ENCODE results near the gene SOX21. TPM values are rescaled to one million over a fixed set of nuclear protein-coding genes. Genes with fewer than 3 reads are reported as not detected.

SOX21 gene
- total RNA-seq, 3 donors from 2014 or later (not counting 1 experiment from before 2014, with no cell fraction given), result not detected

DNA sequence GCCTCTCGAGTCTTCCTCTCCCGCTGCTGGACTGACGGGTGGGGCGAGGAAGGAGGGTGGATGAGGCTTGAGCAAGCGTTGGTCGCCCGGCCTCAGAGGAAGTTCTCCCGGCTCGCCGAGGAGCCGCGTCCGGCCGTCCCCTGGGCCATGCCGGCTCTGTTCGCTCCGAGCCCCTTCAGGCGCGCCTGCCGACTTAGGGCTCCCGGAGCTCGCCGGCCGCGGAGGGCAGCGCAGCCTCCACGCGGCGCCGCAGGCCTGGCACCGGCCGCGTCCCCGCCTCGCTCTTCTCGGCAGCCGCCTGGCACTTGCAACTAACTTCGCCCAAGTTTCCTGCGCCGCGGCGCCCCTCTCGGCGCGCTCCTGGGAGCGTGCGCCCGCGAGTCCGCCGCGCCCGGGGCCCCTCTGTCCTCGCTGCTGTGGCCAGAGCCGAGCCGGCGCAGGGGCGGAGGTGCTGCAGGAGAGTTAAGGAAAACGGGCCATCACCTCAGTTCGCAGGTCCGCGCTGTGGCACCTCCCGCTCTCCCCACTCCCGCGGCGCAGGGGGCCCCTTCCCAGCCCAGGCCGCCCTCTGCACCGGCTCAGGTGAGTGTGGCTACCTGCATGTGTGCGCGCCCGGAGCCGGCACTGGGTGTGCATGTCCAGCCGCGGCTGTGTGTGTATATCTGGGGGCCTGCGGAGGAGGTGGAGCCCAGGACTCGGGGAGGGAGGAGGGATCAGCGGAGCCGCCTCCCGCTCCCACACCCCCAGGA, 641 bp upstream of the SOX21 start:
- H3K9me3 Mint-ChIP-seq, result no peaks in the 10 kb centered on the region
- Histone ChIP-seq H3K4me3 (ENCODE audit: low read length) (no peak overlapping the region), H3K27ac (ENCODE audit: low read length) (no peak overlapping the region), H3K9me3 (ENCODE audit: control insufficient read depth, insufficient read depth, low read length) (no peaks in the 10 kb centered on the region), H3K27me3 (ENCODE audit: control insufficient read depth, insufficient read depth, low read length) (peaks cover 32% of the 10 kb centered on the region), H3K36me3 (ENCODE audit: control insufficient read depth, insufficient read depth, low read length) (no peaks in the 10 kb centered on the region), H3K4me1 (ENCODE audit: control insufficient read depth, insufficient read depth, low read length) (peaks cover 12% of the 10 kb centered on the region)
- intact Hi-C loops (cut with micrococcal nuclease), result no loop called here
- ATAC-seq (no peak), DNase-seq (no peak)
- peaks cover 41 to 69% of the 10 kb centered on the region in 2 donors for H3K27me3 Mint-ChIP-seq (ENCODE audit: low read depth in 2 of 2)
- no peak overlapping the region for H3K27ac Mint-ChIP-seq
- peaks cover under 1% of the 10 kb centered on the region in 2 donors for H3K4me1 Mint-ChIP-seq
- H3K36me3 Mint-ChIP-seq, result no peaks in the 10 kb centered on the region
- TF ChIP-seq, protein P1, sequence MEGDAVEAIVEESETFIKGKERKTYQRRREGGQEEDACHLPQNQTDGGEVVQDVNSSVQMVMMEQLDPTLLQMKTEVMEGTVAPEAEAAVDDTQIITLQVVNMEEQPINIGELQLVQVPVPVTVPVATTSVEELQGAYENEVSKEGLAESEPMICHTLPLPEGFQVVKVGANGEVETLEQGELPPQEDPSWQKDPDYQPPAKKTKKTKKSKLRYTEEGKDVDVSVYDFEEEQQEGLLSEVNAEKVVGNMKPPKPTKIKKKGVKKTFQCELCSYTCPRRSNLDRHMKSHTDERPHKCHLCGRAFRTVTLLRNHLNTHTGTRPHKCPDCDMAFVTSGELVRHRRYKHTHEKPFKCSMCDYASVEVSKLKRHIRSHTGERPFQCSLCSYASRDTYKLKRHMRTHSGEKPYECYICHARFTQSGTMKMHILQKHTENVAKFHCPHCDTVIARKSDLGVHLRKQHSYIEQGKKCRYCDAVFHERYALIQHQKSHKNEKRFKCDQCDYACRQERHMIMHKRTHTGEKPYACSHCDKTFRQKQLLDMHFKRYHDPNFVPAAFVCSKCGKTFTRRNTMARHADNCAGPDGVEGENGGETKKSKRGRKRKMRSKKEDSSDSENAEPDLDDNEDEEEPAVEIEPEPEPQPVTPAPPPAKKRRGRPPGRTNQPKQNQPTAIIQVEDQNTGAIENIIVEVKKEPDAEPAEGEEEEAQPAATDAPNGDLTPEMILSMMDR (IDR thresholded peaks at IDR 0.05), result no peak
- under 1% methylated on average over 74 of the region's 79 CpGs for WGBS (ENCODE audit: insufficient coverage)
- no peak overlapping the region for H3K4me3 Mint-ChIP-seq

DNA sequence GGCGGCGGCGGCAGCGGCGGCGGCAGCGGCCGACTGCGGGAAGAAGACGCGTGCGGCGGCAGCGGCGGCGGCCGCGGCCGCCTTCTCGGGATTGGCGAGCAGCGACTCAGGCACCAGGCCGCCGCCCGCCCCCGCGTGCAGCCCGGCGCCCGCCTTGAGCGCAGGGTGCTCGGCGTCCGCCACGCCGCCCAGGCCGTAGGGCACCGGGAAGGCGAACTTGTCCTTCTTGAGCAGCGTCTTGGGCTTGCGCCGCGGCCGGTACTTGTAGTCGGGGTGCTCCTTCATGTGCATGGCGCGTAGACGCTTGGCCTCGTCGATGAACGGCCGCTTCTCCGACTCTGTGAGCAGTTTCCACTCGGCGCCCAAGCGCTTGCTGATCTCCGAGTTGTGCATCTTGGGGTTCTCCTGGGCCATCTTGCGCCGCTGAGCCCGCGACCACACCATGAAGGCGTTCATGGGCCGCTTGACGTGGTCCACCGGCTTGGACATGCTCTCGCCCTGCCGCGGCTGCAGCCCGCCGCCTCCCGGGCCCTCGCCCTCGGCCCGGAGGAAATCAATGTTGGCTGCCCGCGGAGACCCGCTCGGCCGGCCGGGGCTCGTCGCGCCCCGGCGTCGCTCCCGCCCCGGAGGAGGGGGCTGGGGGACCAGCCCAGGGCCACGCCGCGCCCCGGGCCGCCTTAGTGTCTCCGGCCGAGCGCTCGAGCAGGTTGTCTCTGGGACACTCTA, 621 bp downstream of the SOX21 start:
- no peak overlapping the region for H3K4me3 ChIP-seq (ENCODE audit: low read length)
- no peaks in the 10 kb centered on the region for H3K36me3 ChIP-seq (ENCODE audit: control insufficient read depth, insufficient read depth, low read length)
- Mint-ChIP-seq H3K4me3 (no peak overlapping the region), H3K27ac (no peak overlapping the region), H3K27me3 (ENCODE audit: low read depth in 2 of 2) (peaks cover 46 to 71% of the 10 kb centered on the region in 2 donors), H3K36me3 (no peaks in the 10 kb centered on the region), H3K4me1 (peaks cover 6 to 7% of the 10 kb centered on the region in 2 donors), H3K9me3 (no peaks in the 10 kb centered on the region)
- WGBS (ENCODE audit: insufficient coverage), result 3% methylated on average over 97 of the region's 97 CpGs
- intact Hi-C loops (cut with micrococcal nuclease), result no loop called here
- no peak overlapping the region for H3K27ac ChIP-seq (ENCODE audit: low read length)
- peaks cover 43% of the 10 kb centered on the region for H3K27me3 ChIP-seq (ENCODE audit: control insufficient read depth, insufficient read depth, low read length)
- ATAC-seq, result peak in 1 of 3 donors; percentile 20
- no peaks in the 10 kb centered on the region for H3K9me3 ChIP-seq (ENCODE audit: control insufficient read depth, insufficient read depth, low read length)
- DNase-seq, result peak in 1 of 2 donors; percentile 6
- H3K4me1 ChIP-seq (ENCODE audit: control insufficient read depth, insufficient read depth, low read length), result peaks cover 14% of the 10 kb centered on the region
- TF ChIP-seq, protein P1 (IDR thresholded peaks at IDR 0.05), result no peak

DNA sequence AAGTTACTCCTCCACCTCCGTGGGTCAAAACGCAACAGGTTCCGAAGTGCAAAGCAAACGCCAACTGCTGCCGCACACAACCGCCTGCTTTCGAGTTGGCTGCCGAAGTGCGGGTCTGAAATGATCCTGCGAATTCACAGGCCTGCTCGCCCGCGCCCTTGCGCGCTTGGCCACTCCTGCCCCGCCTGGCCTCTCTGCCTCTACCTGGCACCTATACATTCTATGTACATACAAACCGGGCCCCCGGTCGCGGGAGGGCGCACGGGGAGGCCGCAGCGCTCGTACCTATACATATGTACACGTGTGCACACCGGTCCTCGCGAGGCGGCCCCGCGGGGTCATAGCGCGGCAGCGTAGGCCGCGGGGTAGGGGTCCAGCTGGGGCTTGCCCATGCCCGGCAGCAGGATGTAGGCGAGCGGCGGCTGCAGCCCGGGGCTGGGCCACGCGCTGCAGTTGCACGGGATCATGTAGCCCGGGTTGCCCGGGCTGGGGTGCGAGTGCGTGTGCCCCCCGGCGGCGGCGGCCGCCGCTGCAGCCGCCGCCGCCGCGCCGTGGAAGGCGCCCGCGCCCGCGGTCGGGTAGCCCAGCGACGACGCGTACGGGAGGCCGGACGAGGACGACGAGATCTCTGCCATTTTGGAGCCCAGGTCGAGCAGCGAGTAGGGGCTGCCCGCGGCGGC, 1.3 kb downstream of the SOX21 start:
- no peak overlapping the region for H3K27ac ChIP-seq (ENCODE audit: low read length)
- no peaks in the 10 kb centered on the region for H3K9me3 ChIP-seq (ENCODE audit: control insufficient read depth, insufficient read depth, low read length)
- intact Hi-C loops (cut with micrococcal nuclease), result no loop called here
- peak in 1 of 3 donors; percentile 17 for ATAC-seq
- no peaks in the 10 kb centered on the region for H3K36me3 Mint-ChIP-seq
- no peaks in the 10 kb centered on the region for H3K36me3 ChIP-seq (ENCODE audit: control insufficient read depth, insufficient read depth, low read length)
- H3K4me1 Mint-ChIP-seq, result peaks cover 6 to 7% of the 10 kb centered on the region in 2 donors
- no peak overlapping the region for H3K4me3 Mint-ChIP-seq
- TF ChIP-seq, protein P1 (IDR thresholded peaks at IDR 0.05), result no peak
- H3K4me3 ChIP-seq (ENCODE audit: low read length), result no peak overlapping the region
- peaks cover 52 to 71% of the 10 kb centered on the region in 2 donors for H3K27me3 Mint-ChIP-seq (ENCODE audit: low read depth in 2 of 2)
- peak in 1 of 2 donors; percentile 7 for DNase-seq
- H3K9me3 Mint-ChIP-seq, result no peaks in the 10 kb centered on the region
- no peak overlapping the region for H3K27ac Mint-ChIP-seq
- peaks cover 50% of the 10 kb centered on the region for H3K27me3 ChIP-seq (ENCODE audit: control insufficient read depth, insufficient read depth, low read length)
- peaks cover 14% of the 10 kb centered on the region for H3K4me1 ChIP-seq (ENCODE audit: control insufficient read depth, insufficient read depth, low read length)
- WGBS (ENCODE audit: insufficient coverage), result 2% methylated on average over 81 of the region's 81 CpGs
